Adrenal gland (tissue), 12 donors: ENCODE measurements around the gene AIFM2. TPM values are rescaled to one million over a fixed set of nuclear protein-coding genes. Genes with fewer than 3 reads are reported as not detected.

Experiments used
- DNase-seq, 7 donors: peaks; one replicate each; pipeline ENCODE4 v3.0.0-alpha.2; 2019 to 2020
- H3K27ac ChIP-seq, 5 donors: fragments of 200-600 bp; sonication (generic) in 4 of 5; 1 replicate in 3 of 5; 2 replicates in 2 of 5; pipeline versions ENCODE4 v1.5.1 to v1.8.0; 2016 to 2020; ENCODE audit warnings: mild to moderate bottlenecking in 1 of 5
- H3K27me3 ChIP-seq: fragments of 200-600 bp; 2 replicates; pipeline ENCODE4 v1.8.0; 2021
- H3K36me3 ChIP-seq, 2 donors: fragments of 200-600 bp; replicated peaks in 1 of 2; 1 replicate in 1 of 2; 2 replicates in 1 of 2; pipeline versions ENCODE4 v1.5.1 to v1.8.0; 2018 to 2022
- H3K4me1 ChIP-seq, 2 donors: fragments of 200-600 bp; replicated peaks in 1 of 2; 1 replicate in 1 of 2; 2 replicates in 1 of 2; pipeline versions ENCODE4 v1.5.1 to v1.8.0; 2018 to 2021
- H3K4me3 ChIP-seq, 4 donors: fragments of 200-600 bp; sonication (generic) in 3 of 4; one replicate each; pipeline ENCODE4 v1.5.1; 2016 to 2018
- H3K9me3 ChIP-seq, 3 donors: fragments of 200-600 bp; sonication (generic) in 1 of 3; replicated peaks in 1 of 3; 1 replicate in 2 of 3; 2 replicates in 1 of 3; pipeline versions ENCODE4 v1.5.1 to v1.8.0; 2016 to 2021
- POLR2A ChIP-seq, 2 donors: fragments of 450-650 bp; IDR thresholded peaks; one replicate each; pipeline ENCODE4 v1.6.1; 2017; ENCODE audit warnings: antibody characterized with exemption in 2 of 2, mild to moderate bottlenecking in 2 of 2, moderate library complexity in 1 of 2
- WGBS, 4 donors: extraction: QIAGEN DNeasy Blood & Tissue Kit in 2 of 4; methylation state at CpG; one replicate each; pipeline versions ENCODE4 v1.1.5 to v1.1.7; 2013 to 2017; 5-methylcytosine and 5-hydroxymethylcytosine counted together
- intact Hi-C, 2 donors: fragments of 100-400 bp; cut with DNase I; formaldehyde crosslinking; loops; one replicate each; pipeline versions ENCODE4 v1.14.1 to v1.15.0; 2022 to 2023
- polyA plus RNA-seq, 3 donors: library from polyadenylated mRNA; stranded (reverse); fragments of 200-250 nt in 2 of 3; fragments of 350-450 nt in 1 of 3; fragmentation: Illumina TruSeq in 1 of 3; extraction: RNeasy Lipid Tissue Mini Kit (QIAGEN cat#74804) in 1 of 3; gene quantifications; one replicate each; pipeline ENCODE4 v1.2.3, GENCODE V29; 2013 to 2014
- total RNA-seq, 9 donors: library from RNA; depleted of rRNA in 4 of 9; stranded (reverse); fragments of >200 nt in 4 of 9; fragments of 120-200 nt in 1 of 9; fragmentation: NEBNext Ultra II Directional in 1 of 9; extraction: Animal tissue kit (Norgen Biotek cat#: 25700) in 1 of 9; gene quantifications; one replicate each; pipeline versions ENCODE4 v1.1.0 to v1.2.4, GENCODE V29; 2013 to 2023
- TF ChIP-seq, protein P1 (sequence below), 6 experiments: fragments of 450-650 bp in 4 of 6; fragments of 200-600 bp in 2 of 6; sonication (generic) in 1 of 6; IDR thresholded peaks; 1 replicate in 5 of 6; 2 replicates in 1 of 6; pipeline versions ENCODE4 v1.5.1 to v1.8.0; 2016 to 2021; ENCODE audit warnings: antibody characterized with exemption in 6 of 6, mild to moderate bottlenecking in 2 of 6, moderate library complexity in 1 of 6
- donor health status: healthy with polysubstance abuse.
- donor health status: Bipolar disorder and iron deficiency.
- donor health status: DM: yes; HTN: yes; CAD: no.
- donor health status: DM: no; HTN: no; CAD: no.
- donor health status: DM: no; HTN: no; CAD: no.
- donor health status: DM: yes; HTN: yes; CAD: no.

The AIFM2 gene
- total and polyA plus RNA-seq, 12 donors, result 7.4 to 31.2 (median 12.7) TPM

DNA sequence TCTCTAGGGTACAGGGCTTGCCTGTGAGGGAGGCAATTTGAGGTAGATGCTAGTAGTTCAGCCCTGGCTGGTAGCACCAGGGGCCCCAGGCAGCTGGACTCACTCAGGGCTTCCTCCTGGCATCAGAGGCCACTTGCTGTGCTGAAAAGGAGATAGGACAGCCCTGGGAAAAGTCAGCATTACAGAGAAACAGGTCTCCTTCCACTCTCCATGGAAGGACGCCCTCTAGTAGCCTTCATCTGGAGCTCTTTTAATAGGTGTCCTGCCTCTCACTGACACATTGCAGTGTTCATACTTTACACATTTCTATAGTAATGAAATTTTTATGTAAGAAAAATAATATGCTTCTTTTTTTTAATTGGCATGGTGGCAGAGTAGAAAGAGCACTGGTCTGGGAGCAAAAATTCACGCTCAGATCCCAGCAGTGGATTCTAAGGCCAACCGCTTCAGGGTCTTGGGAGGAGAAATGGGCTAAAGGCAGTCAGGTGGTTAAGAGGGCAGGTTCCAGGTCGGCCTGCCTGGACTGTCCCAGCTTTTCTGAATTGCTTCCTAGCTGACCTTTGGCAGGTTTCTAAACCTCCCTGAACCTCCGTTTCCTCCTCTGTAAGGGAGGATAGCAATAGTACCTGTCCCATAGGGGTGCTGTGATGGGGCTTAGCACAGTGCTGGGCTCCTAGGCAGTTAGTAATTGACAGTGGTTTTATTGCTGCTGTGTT lies 35.8 kb downstream of the AIFM2 start:
- peaks cover 0 to 4% of the 10 kb centered on the region in 2 donors for H3K36me3 ChIP-seq
- intact Hi-C loops, result no loop called here
- no peaks in the 10 kb centered on the region for H3K4me1 ChIP-seq
- no peak overlapping the region for H3K27ac ChIP-seq
- DNase-seq, result no peak
- no peaks in the 10 kb centered on the region for H3K9me3 ChIP-seq
- 84 to 96% (median 92%) methylated on average over 5 of the region's 5 CpGs for WGBS, 4 donors
- H3K27me3 ChIP-seq, result no peaks in the 10 kb centered on the region
- TF ChIP-seq POLR2A (IDR thresholded peaks at IDR 0.05), result no peak
- TF ChIP-seq, protein P1, sequence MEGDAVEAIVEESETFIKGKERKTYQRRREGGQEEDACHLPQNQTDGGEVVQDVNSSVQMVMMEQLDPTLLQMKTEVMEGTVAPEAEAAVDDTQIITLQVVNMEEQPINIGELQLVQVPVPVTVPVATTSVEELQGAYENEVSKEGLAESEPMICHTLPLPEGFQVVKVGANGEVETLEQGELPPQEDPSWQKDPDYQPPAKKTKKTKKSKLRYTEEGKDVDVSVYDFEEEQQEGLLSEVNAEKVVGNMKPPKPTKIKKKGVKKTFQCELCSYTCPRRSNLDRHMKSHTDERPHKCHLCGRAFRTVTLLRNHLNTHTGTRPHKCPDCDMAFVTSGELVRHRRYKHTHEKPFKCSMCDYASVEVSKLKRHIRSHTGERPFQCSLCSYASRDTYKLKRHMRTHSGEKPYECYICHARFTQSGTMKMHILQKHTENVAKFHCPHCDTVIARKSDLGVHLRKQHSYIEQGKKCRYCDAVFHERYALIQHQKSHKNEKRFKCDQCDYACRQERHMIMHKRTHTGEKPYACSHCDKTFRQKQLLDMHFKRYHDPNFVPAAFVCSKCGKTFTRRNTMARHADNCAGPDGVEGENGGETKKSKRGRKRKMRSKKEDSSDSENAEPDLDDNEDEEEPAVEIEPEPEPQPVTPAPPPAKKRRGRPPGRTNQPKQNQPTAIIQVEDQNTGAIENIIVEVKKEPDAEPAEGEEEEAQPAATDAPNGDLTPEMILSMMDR (IDR thresholded peaks at IDR 0.05), result no peak
- H3K4me3 ChIP-seq, result no peak overlapping the region

DNA sequence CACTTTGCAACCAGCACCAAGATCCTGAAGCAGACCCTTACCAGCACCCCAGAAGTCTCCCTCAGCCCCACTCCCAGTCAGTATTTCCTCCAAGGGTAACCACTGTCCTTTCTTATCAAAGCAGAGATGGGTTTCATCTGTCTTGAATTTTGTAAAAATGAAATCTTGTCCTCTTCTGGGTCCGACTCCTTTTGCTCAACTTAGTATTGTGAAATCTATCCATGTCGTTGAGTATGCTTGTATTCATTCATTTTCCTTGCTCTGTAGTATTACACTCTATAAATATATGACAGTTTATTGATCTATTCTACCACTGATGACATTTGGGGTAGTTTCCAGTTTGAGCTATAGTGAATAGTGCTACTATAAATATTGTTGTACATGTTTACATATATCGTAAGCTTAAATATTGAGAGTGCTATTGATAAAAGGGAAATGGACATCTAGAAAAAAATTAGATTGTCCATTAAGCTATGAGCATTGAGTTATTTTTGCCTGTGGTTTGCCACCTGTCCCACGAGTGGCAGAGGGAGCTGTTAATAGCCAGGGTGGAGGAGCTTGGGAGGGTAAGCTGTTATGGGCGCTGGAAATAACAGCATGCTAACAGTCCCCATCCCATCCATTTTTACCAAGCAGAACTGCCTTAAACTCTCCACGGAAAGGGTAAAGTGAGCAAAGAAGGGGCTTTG lies 36.5 kb downstream of the AIFM2 start:
- no peak for DNase-seq
- Histone ChIP-seq H3K4me3 (no peak overlapping the region), H3K36me3 (peaks cover 0 to 4% of the 10 kb centered on the region in 2 donors), H3K4me1 (no peaks in the 10 kb centered on the region), H3K27ac (no peak overlapping the region), H3K27me3 (no peaks in the 10 kb centered on the region), H3K9me3 (no peaks in the 10 kb centered on the region)
- intact Hi-C loops, result no loop called here
- no peak for TF ChIP-seq POLR2A (IDR thresholded peaks at IDR 0.05)
- TF ChIP-seq, protein P1 (IDR thresholded peaks at IDR 0.05), result no peak
- 82 to 90% (median 85%) methylated on average over 5 to 6 of the region's 6 CpGs for WGBS, 4 donors

DNA sequence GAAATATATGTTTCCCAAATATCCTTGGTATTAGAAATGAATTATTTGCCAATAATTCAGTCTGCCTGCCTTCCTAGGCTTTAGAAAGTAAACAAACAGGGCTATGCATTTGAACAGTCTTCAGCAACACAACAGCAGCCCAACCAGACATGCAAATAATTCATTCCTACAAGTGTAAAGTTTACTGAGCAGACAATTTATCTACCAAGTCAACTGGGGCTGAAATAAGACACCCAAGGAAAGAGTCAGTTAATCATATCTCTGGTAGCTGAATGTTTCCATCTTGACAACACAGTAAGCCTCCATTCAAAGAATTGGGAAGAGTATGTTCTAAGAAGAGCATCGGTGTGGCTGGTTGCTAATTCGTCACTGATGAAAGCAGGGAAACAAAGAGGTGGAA lies 38.4 kb downstream of the AIFM2 start:
- intact Hi-C loops, result no loop called here
- Histone ChIP-seq H3K27me3 (no peaks in the 10 kb centered on the region), H3K4me1 (no peaks in the 10 kb centered on the region), H3K27ac (no peak overlapping the region), H3K36me3 (peaks cover 0 to 4% of the 10 kb centered on the region in 2 donors), H3K4me3 (no peak overlapping the region), H3K9me3 (no peaks in the 10 kb centered on the region)
- 71 to 83% (median 79%) methylated on average over 2 of the region's 2 CpGs for WGBS, 4 donors
- TF ChIP-seq POLR2A (IDR thresholded peaks at IDR 0.05), result no peak
- TF ChIP-seq, protein P1 (IDR thresholded peaks at IDR 0.05), result no peak
- no peak for DNase-seq

DNA sequence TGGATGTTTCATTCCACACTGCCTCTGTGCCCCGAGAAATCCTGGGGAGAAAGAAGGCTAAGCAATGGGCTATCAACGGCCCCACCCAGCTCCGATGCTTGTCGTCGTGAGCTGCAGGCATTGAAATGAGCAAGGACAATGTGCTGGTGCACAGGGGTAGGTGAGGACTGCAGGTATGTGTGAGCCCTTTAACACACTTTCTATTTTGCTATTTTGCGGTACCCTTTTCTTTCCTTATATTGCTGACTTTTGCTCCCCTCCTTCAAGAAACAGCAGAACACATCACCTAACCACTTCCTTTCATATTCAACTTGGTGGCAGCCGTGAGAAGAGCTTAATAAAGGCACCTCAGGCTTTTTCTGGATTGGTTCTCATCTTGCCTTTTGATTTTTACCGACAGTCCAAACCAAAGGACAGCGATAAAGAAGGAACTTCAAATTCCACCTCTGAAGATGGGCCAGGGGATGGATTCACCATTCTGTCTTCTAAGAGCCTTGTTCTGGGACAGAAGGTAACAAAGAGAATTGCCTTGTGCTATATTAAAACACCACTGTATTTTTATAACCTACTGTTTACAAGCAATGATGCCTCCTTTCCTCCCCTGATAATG lies 39.2 kb downstream of the AIFM2 start:
- Histone ChIP-seq H3K4me3 (no peak overlapping the region), H3K9me3 (no peaks in the 10 kb centered on the region), H3K4me1 (no peaks in the 10 kb centered on the region), H3K36me3 (peaks cover 0 to 4% of the 10 kb centered on the region in 2 donors), H3K27me3 (no peaks in the 10 kb centered on the region), H3K27ac (no peak overlapping the region)
- TF ChIP-seq POLR2A (IDR thresholded peaks at IDR 0.05), result no peak
- TF ChIP-seq, protein P1 (IDR thresholded peaks at IDR 0.05), result no peak
- no peak for DNase-seq
- intact Hi-C loops, result no loop called here
- WGBS, 4 donors, result 83 to 88% (median 84%) methylated on average over 9 of the region's 9 CpGs
